GM18858 (cell line): ENCODE data around the gene CYP4V2.

ENCODE experiments used
- ATAC-seq: cut with Tn5 transposase; IDR thresholded peaks from one replicate; pipeline ENCODE4 v1.9.1; 2021; ENCODE audit not compliant: unreplicated experiment

Gene CYP4V2

DNA sequence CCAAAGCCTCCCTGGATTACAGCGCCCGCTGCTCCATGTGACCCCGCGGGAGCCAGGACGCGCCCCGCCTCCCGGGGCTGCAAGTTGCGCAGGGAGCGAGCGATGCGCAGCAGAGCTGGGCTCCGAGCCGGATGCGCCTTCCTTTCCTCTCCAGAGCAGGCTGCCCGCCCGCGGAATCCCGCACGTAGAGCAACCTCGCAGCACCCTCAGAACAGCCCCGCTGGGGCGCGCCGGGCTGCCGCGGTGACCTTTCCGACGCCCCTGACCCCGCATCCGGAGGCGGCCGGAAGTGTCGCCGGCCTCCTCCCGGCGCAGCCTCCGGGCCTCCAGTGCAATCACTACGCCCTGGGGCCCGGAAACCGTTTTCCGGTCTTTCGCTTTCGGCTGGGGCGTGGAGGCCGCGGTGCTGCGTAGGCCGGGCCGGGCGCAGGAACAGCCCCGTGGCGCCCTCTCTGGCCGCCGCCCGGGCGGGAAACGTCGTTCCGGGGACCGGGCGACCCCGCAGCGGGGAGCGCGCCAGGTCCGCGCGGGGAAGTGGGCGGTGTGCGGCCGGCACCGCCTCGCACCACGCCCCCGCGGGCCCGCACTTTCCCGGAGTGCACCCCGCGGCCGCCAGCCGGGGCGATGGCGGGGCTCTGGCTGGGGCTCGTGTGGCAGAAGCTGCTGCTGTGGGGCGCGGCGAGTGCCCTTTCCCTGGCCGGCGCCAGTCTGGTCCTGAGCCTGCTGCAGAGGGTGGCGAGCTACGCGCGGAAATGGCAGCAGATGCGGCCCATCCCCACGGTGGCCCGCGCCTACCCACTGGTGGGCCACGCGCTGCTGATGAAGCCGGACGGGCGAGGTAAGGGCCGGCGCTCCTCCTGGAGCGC, at the start of gene CYP4V2:
CYP4V2 (plus strand) TSS at position 368 of the 866 bp plus-strand sequence; CDS start at position 625, 257 bp downstream.
- peak; percentile 86 for ATAC-seq

DNA sequence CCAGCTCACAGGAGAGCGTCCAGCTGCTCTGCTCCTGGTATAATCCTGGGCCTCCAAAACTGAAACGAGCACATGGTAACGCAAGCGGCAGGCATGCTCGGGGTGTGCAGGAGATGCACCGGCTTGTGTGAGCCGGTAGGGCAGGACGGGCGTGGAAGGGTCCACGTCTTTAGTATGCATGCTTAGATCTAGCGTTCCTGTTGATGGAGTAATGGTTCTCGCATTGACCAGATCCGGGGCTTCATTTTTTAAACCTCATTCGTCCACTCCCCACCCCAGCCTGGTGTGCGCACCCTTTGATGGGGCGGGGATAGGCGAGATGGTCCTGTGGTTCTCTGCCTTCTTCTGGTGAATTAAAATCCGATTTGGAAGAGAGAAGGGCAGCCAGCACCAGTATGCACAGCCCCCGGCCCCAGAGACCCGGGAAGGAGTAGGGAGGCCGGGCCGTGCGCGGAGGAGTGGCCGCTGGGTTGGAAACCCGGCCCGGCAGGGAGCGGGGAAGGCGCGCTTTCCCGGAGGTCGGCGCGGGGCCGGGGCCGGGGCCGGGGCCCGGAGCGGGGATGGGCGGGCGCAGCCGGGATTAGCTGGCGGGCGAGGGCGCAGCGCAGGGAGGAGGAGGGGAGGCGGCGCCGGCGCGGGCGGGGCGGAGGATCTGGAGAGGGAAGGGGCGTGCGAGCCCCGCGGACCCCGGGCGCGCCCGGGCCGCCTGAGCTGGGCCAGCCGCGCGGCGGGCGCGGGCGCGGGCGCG, 47.0 kb upstream of the CYP4V2 start:
- no peak for ATAC-seq

DNA sequence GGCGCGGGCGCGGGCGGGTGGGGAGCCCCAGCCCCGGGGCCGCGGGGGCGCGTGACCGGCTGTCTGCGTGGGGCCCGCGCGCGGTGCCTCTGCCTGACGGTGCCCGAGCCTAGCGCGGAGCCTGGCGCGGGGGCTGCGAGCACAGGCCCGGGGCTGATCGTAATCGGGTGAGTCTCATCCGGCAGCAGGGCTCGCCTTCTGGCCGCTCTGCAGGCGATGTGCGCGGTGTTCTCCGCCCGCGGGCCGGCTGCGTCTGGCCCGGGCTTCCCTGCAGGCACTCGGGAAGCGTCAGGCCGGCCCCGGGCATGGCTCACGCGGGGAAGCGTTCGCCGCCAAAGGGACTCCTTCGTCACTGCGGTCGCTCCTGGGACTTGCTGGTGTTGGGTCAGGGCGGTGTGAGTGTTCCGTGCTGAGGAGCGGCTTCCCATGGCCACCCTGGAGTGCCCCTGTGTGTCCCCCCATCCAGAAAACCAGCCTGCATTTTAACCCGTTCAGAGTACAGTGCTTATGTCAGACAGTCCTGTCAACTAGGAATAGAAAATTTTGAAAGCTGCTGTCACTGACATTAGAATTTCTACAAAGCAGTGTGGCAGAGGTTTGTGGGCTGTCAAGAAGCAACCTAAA, 46.3 kb upstream of the CYP4V2 start:
- ATAC-seq = no peak

DNA sequence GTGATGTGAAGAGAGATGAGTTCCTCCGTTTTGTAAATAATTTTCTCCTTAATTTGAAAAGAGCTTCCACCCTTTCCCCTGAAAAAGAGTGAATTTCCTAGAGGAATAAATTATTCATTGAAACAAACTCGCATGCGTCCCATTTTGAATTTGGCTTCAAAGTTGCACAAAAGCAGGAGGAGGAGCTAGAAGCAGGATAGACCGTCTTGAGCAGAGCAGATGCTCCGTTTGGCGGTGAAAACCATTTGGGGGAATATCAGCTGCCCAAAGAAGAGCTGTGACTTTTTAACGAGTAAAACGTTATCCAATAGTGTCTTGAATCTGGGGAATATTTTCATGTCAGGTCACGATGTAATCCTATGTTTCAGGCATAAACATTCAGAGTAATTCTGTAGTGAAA, 44.9 kb upstream of the CYP4V2 start:
- no peak for ATAC-seq

DNA sequence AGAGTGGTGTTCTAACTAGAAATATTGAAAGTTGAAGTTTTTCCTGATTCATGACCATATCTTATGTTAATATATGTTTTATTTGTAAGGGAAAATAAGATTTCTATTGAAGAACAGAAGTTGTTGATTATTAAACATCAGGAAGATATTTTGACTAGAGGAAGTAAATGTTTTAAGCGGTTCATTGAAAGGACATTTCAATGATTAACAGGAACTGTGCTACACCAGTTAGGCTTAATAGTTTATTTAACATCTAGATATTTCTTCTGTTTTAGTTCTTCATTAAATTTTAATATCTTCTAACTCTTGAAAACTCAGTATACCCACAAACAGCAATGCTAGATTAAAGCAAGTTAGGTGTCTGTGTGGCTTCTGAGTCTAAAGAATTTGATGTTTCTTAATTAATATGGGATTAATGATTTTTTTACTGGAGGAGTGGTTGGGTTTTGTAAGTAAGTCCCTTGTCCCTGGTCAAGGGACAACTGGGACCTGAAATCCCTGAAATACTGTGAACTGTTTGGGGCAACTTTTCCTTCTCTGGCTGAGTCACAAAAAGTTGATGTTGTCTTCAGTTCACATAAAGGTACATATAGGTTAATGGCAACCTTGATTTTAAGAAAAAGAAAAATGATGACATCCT, 42.9 kb upstream of the CYP4V2 start:
- ATAC-seq = no peak

DNA sequence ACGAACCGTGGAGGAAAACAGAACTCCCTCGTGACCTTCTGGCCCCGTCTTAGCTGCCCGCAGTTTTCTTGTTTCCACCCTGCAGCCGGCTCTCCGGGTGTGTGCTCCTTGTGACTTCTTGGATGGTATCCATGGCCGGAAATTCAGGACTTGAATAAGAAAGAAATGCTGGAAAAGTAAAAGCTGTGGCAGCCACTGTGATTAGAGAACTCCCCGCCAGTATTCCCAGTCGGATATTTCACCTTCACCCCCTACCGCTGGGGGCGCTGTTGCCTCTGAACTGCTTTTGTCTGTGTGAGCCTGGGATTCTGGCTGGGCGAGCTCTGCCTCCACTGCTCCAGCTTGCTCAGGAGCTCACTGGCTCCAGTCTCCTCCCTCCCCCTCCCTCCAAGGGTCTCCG, 41.5 kb upstream of the CYP4V2 start:
- ATAC-seq = no peak

DNA sequence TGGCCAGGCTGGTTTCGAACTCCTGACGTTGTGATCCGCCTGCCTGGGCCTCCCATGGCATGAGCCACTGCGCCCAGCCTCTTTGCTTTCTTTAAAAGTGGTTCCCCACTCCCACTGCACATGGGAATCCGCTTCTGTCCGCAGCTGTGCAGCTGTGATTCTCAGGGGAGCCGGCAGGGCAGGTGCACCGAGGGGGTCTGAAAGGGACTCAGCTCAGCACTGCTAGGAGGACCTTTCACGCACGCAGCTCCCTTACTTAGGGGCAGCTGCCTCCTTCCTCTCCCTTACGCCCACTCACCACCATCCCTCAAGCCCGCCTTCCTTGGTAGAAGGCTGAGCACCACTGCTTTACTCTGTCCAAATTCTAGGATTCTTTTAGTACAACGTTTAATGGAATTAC, 40.4 kb upstream of the CYP4V2 start:
- no peak for ATAC-seq

DNA sequence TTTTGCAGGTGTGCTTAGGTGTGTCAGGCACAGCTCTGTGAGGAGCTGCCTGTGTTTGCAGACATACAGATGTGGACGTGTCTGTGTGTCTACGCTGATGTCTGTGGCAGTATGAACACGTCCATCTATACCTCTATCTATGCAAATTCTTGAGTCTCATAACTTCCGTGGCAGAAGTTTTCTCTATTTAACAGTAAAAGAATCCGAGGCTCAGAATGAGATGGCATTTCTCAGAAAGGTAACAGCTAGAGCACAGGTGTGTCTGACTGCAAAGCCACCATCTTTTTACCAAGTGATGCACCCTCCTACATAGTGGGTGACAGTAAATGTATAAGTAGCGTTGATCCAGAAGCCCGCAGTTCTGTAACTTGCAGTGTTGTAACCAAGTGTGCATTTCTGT, 39.9 kb upstream of the CYP4V2 start:
- peak; percentile 37 for ATAC-seq

DNA sequence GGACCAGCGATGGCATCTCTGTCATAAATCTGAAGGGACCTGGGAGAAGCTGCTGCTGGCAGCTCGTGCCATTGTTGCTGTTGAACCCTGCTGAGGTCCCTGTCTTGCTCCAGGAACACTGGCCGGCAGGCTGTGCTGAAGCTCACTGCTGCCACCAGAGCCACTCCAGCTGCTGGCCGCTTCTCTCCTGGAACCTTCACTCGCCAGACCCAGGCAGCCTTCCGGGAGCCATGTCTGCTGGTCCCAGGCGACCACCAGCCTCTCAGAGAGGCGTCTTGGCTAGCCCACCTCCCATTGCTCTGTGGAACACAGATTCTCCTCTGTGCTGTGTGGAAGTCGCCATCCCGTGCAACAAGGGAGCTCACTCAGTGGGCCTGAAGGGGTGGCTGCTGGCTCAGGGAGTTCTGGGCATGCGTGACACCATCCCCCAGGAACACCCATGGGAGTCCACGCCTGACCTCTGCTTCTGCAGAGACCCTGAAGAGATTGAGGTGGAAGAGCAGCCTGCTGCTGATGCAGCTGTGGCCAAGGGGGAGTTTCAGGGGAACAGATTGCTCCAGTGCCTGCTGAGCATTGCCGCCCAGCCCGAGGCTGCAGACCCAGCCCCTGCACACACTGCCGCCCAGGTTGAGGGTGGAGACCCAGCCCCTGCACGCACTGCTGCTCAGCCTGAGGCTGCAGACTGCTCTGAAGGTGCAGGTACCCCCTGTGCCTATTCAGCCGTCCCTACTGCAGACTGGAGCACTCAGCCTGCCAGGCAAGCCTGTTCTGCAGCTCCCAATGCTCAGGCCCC, 33.1 kb upstream of the CYP4V2 start:
- ATAC-seq = no peak

DNA sequence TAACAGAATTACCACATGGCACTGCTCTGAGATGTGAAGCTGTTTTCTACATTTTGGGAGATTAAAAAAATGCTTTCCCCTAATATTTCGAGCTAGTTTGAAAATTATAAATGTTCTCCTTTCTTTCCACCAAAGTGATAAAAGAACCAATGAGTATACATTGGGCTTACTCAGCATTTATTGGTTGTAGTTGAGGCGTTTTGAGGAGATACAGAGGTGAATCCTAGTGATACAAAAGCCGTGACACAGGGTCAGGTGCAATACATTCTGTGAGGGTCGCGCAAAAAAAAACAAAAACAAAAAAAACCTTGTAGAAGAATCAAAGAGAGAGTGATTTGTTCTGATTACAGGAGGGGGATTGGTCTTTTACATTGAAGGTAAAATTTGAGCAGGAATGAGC, 32.4 kb upstream of the CYP4V2 start:
- no peak for ATAC-seq

DNA sequence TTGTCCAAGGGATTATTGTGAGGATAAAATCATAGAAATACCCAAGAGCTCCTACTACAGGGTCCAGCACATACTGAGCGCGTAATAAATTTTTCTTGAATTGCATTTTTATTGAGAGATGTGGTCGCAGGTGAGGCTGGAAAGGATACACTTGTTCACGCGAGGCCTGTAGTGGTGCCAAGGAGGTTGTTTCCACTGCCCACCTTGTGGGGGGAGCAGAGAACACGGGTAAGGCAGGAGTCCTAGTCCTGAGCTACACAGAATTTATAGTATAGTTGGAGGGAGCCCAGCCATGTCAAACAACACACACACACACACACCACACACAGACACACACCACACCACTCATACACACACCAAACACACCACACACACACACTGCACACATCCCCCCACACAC, 31.8 kb upstream of the CYP4V2 start:
- no peak for ATAC-seq

DNA sequence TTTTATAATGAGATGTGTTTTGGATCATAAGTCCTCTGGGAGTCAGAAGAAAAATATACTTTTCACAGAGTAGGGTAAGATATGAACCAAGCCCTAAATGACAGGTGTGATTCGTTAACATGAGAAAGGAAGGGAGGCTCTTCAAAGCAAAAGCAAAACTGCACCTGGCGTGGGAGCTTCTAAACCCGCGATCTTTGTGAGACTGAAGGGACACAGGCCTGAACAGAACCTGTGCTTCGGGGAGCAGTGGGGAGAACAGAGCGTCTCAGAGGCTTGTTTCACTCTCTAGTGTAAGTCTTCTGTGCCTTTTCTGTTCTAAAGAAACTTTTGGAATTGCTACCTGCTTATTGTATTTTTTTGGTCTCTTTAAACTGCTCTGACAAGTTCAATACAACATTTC, 30.2 kb upstream of the CYP4V2 start:
- ATAC-seq = peak; percentile 95

DNA sequence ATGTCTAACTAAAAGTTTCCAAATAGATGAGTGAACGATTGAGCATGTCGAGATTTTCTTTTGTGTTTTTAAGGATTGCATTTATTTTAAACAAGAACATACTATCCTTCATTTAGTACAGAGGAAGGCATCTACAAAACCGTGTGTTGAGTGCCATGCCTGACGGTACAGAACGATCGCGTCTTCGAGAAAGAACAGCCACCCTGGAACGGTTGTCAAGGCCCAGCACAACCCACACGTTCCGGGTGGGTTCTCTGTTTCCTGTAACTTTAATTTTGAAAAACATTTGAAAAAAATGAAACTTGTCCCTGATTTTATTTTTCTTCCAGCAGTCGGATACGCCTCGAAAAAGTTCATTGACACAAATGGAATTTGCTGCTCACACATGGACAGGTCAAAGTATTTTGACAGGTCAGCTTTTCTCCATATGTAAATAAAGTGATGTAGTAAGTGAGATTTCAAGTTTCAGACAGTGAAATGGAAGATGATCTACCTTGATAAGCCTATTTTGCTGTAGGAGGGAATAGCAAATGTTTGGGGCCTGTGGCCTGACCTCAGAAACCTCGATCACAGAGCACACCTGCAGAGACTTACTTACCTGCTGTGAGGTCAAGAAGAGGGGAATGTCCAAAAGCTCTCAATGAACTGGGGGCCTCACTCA, 24.4 kb upstream of the CYP4V2 start:
- ATAC-seq = no peak

DNA sequence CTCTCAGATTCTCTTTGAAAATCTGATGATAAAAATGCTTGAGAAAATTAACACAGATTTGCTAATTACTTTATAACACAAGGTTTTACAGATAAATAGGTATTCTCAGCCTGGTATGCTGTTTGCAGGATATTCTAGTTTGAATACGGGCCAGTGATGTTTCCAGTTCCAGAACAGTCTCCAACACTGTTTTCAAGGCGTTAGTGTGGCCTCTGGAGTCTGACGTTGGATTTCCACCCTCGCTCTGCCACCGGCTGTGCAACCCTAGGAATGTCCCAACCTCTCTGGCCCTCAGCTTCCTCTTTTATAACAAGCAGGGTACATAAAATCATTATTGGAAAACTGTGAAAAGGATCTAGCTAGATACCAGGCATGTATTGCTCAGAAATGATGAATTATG, 23.8 kb upstream of the CYP4V2 start:
- ATAC-seq = no peak

DNA sequence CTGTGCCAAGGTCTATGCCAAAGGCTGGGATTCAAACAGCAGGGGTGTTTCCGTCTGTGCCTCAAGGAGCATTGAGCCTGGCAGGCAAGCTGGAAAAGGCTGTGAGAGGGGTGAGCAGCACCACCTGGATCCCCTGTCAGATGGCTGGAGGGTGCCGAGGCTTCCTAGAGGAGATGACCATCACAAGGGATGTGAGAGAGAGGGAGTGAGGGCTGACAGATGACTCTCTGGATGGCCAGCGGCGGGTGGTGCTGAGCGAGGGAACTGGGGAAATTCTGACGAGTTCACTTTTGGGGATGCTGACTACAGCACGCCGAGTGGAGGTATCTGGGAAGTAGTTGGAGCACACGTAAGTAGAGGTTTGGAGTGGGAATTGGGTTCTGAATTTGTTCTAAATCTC, 22.6 kb upstream of the CYP4V2 start:
- ATAC-seq = no peak

DNA sequence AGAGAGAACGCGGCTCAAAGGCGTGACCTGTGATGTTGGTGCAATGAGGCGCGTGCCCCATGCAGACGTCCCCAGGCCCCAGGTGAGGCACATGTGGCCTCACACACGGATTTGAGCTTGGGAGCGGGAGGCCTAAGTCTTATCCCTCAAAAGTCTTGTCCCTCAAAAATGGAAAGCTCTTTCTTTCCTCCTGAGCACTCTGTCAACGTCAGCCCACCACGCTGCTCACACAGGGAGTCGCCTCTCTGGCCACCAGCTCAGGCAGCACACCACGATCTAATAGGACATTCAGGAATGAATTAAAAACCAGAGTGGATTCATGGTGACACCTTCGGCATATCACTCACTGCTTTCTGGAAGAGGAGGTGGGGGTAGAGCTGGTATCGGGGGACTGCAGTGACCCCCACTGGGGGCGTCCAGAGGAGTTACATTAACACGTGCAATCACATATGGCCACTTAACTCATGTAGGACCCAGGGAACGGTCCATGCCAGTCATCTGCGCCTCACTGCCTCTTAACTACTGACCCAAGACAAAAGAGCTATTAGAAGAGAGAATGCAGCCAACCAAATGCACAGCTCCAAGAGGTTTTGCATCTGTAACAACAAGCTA, 21.9 kb upstream of the CYP4V2 start:
- no peak for ATAC-seq

DNA sequence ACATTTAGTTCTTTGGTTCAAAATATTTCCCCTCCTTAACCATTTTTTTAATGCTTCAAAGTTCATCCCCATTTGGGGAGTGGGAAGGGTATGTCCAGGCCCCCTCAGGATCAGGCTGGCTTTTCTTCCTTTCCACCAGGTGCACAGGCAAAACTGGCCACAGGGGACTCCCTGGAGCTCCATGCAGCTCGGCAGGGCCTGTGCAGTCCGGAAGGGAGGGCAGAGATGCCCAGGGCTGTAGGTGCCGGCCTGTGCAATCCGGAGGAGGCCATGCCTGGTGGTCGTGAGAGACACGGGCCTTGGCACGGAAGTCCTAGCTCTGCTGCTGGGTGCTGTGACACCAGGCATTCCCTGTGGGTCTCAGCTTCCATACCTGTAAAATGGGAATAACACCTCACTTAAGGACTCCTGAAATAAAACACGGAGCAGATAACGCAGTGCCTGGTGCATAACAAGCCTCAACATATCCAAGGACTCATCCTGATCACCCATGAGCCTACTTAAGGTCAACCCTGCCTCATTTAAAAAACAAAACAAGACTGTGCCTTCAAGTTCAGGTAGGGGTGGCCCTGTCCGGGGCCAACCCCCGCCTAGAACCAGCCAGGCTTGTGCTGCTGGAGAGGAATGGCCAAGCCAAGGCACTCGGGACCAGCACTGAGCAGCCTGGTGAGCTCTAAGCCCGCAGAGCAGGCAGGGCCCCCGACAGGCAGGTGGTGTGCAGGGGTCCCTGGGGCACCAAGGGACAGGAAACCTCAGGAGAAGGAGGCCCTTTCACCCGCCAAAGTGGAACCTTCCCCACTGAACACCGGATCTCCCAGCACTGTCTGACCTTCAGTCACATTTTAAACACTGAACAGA, 21.2 kb upstream of the CYP4V2 start:
- no peak for ATAC-seq

DNA sequence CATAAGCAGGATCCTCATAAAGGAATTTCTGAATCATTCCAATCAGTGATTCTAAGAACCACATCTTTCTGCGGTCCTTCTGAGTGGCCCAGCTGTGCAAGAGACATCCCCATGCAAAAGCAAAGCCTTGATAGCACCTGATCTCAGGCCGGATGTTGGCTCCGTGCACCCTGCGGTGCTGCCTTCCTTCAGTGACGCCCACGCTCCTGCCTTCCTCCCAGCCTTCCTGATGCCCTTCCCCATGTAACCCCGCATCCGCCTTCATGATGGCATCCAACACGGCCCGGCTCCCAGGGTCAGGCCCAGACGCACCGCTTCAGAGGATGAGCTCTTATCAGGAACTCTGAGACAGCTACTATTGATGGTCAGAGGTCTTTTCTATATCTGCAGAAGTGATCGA, 20.4 kb upstream of the CYP4V2 start:
- no peak for ATAC-seq

DNA sequence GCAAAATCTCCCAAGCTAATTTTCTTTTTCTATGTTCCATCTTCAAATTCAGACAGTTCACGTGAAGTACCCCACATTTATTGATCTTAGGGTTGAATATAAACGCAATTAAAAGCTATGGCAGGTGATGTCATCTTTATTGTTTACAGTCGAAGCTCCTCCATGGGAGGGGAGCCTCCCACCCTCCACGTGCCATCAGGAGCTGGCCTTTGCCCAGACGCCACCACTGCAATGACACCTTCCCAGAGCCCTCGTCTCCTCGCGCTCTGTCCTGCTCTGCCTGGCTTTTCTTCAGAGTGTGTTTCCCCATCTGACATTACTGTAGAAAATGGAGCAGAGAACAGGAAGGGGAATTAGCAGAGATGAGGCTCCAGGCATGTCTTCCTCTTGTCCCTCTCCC, 18.8 kb upstream of the CYP4V2 start:
- ATAC-seq = no peak
